HFFc6 (cell line): ENCODE measurements around the gene GATM. TPM values are rescaled to one million over a fixed set of nuclear protein-coding genes. Genes with fewer than 3 reads are reported as not detected.

Source experiments
- DNase-seq: peaks from one replicate; pipeline ENCODE4 v3.0.0-alpha.2; 2018
- H3K27ac Mint-ChIP-seq: 2 replicates; pipeline ENCODE4 v1.8.0; 2020; ENCODE audit warnings: mild to moderate bottlenecking, mixed read lengths
- H3K27me3 Mint-ChIP-seq: 2 replicates; pipeline ENCODE4 v1.8.0; 2021; ENCODE audit warnings: mild to moderate bottlenecking, moderate library complexity, mixed read lengths; ENCODE audit not compliant: insufficient read depth
- H3K36me3 Mint-ChIP-seq: 2 replicates; pipeline ENCODE4 v1.8.0; 2021; ENCODE audit warnings: low read depth, mixed read lengths
- H3K4me1 Mint-ChIP-seq: 2 replicates; pipeline ENCODE4 v1.8.0; 2020; ENCODE audit warnings: low read depth, mixed read lengths
- H3K4me3 Mint-ChIP-seq: 2 replicates; pipeline ENCODE4 v1.8.0; 2020; ENCODE audit warnings: mild to moderate bottlenecking, moderate library complexity, mixed read lengths
- H3K9me3 Mint-ChIP-seq: 2 replicates; pipeline ENCODE4 v1.8.0; 2020; ENCODE audit warnings: mild to moderate bottlenecking, mixed read lengths
- total RNA-seq, 6 experiments: library from RNA; stranded (reverse); fragmentation: NEBNext Ultra II Directional; extraction: Animal tissue kit (Norgen Biotek cat#: 25700); gene quantifications; 2 replicates in 1 of 6; 3 replicates in 5 of 6; pipeline ENCODE4 v1.2.3, GENCODE V29; 2021
- TF ChIP-seq, protein P1 (sequence below): fragments of 200-600 bp; sonication (generic); IDR thresholded peaks from 2 replicates; pipeline ENCODE4 v1.5.0; 2021; ENCODE audit warnings: antibody characterized with exemption, mild to moderate bottlenecking

Gene GATM
- total RNA-seq, 6 experiments from 2014 or later: 0.14 to 0.38 (median 0.14) TPM; not detected in 3

DNA sequence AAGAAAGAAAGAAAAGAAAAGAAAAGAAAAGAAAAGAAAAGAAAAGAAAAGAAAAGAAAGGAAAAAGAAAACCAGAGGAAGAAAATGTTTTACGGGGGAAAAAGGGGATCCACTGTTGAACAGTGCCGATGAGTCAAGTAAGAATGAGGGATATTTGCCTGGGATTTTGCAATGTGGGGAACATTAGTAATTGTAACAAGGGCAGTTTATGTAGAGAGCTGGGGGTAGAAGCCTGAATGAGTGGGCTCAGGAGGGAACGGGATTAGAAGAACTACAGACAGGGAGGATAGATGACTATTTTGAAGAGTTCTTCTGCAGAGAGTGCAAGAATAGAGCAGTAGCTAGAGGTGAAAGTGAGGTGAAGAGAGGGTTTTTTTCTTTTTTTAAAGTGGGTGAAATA is 28.7 kb downstream of the GATM start:
- H3K4me1 Mint-ChIP-seq: no peaks in the 10 kb centered on the region
- TF ChIP-seq, protein P1, sequence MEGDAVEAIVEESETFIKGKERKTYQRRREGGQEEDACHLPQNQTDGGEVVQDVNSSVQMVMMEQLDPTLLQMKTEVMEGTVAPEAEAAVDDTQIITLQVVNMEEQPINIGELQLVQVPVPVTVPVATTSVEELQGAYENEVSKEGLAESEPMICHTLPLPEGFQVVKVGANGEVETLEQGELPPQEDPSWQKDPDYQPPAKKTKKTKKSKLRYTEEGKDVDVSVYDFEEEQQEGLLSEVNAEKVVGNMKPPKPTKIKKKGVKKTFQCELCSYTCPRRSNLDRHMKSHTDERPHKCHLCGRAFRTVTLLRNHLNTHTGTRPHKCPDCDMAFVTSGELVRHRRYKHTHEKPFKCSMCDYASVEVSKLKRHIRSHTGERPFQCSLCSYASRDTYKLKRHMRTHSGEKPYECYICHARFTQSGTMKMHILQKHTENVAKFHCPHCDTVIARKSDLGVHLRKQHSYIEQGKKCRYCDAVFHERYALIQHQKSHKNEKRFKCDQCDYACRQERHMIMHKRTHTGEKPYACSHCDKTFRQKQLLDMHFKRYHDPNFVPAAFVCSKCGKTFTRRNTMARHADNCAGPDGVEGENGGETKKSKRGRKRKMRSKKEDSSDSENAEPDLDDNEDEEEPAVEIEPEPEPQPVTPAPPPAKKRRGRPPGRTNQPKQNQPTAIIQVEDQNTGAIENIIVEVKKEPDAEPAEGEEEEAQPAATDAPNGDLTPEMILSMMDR: no peak
- no peak overlapping the region for H3K4me3 Mint-ChIP-seq
- H3K27me3 Mint-ChIP-seq: peaks cover 20% of the 10 kb centered on the region
- no peaks in the 10 kb centered on the region for H3K9me3 Mint-ChIP-seq
- no peak overlapping the region for H3K27ac Mint-ChIP-seq
- no peaks in the 10 kb centered on the region for H3K36me3 Mint-ChIP-seq
- no peak for DNase-seq

DNA sequence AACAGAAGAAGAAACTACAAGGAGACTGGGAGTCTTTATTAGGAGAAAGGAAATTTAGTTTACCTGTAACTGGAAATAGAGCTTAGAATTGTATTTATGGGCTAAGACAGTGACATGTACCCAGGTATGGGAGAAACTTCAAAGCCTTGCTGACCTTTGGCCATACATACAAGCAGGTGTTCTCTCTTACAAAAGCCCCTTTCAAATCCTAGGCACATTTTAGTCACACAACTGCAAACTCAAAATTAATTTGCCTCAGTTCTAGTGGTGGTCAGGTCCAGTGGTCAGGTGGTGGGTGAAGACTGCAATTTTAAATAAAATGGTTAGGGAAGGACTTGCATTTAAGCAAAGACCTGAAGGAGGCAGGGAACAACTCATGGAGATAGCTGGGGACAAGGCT is 30.4 kb downstream of the GATM start:
- no peak for DNase-seq
- Mint-ChIP-seq H3K36me3 (no peaks in the 10 kb centered on the region), H3K4me1 (no peaks in the 10 kb centered on the region), H3K27me3 (peaks cover 20% of the 10 kb centered on the region), H3K27ac (no peak overlapping the region), H3K9me3 (no peaks in the 10 kb centered on the region), H3K4me3 (no peak overlapping the region)
- TF ChIP-seq, protein P1: no peak

DNA sequence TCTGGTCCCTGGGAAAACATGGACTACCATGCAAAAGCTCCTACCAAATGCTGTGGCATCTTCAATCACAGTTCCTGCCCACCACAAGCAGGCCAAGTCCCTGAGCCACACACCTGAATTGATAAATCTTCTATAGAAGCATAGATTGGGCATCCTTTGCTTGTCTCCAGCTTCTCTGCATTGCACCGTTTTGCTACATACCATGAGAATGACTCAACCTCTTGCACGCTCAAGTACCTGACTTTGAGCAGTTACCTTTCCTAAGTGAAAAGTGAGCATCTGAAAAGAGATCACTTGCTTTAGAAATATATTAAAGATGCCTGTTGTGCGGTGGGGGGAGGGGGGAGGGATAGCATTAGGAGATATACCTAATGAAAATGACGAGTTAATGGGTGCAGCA is 31.3 kb downstream of the GATM start:
- Mint-ChIP-seq H3K27me3 (peaks cover 20% of the 10 kb centered on the region), H3K4me3 (no peak overlapping the region), H3K36me3 (no peaks in the 10 kb centered on the region), H3K4me1 (no peaks in the 10 kb centered on the region), H3K9me3 (no peaks in the 10 kb centered on the region), H3K27ac (no peak overlapping the region)
- TF ChIP-seq, protein P1: no peak
- DNase-seq: no peak

DNA sequence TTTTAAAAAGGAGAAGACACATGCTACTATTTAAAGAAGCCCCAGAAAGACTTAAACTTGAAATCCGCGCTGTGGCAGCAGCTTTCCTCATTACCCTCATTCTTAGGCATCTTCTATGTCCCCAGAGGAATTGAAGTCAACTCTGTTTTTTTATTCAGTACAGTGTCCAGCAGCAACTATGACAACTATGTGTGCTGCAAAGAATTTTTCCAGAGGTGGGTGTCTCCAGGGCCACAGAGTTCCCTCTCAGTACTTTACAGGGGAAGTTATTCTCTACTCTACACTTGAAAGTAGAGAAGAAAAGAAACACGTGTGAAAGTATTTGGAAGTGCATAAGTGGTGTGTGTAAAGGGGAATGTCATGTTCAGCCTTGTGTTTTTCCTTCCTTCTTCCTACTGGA is 32.0 kb downstream of the GATM start:
- DNase-seq: no peak
- no peak overlapping the region for H3K4me3 Mint-ChIP-seq
- no peaks in the 10 kb centered on the region for H3K4me1 Mint-ChIP-seq
- TF ChIP-seq, protein P1: no peak
- no peaks in the 10 kb centered on the region for H3K9me3 Mint-ChIP-seq
- peaks cover 20% of the 10 kb centered on the region for H3K27me3 Mint-ChIP-seq
- no peaks in the 10 kb centered on the region for H3K36me3 Mint-ChIP-seq
- H3K27ac Mint-ChIP-seq: no peak overlapping the region

DNA sequence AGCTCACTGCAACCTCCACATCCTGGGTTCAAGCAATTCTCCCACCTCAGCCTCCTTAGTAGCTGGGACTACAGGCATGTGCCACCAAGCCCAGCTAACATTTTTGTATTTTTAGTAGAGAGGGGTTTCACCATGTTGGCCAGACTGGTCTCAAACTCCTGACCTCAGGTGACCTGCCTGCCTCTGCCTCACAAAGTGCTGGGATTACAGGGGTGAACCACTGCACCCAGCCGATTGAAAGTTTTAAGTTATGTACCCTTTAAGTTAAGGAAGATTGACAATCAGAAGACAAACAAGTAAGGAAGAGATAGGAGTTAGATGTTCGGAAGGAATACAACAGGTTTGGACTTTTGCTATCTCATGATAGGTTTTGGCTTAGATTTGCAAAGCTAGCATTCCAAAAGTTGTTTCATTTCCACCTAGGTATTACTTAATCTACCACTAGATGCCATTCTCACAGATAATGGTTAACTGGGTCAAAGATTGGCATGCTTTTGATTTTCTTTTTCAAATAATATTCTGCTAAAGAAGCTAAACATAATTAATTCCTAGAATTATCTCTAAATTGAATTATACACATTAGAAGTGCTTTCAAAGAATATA is 35.0 kb downstream of the GATM start:
- TF ChIP-seq, protein P1: no peak
- Mint-ChIP-seq H3K36me3 (no peaks in the 10 kb centered on the region), H3K27me3 (peaks cover 6% of the 10 kb centered on the region), H3K27ac (no peak overlapping the region), H3K9me3 (no peaks in the 10 kb centered on the region), H3K4me1 (no peaks in the 10 kb centered on the region), H3K4me3 (no peak overlapping the region)
- DNase-seq: no peak

DNA sequence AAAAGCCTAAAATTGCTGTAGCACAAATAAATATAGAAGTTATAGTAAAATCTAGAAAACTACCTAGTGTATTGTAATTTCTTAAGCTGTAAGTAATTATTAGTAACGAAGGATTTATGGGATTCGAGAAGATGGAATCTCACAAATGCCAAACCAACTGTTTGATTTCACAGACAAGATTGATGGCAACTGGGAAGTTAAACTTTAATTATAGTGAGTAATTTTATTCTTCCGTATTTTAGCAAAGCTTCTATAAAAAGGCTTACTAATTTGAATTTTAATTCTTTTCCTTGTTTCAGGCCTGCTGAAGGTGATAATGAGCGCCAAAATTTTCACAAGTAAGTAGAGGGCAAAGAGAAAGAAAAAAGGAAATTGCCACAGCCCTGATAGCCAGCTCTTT is 36.6 kb downstream of the GATM start:
- H3K4me1 Mint-ChIP-seq: no peaks in the 10 kb centered on the region
- H3K27ac Mint-ChIP-seq: no peak overlapping the region
- TF ChIP-seq, protein P1: no peak

More for the DNA sequence above, 36.6 kb downstream of the GATM start:
- DNase-seq: no peak
- Mint-ChIP-seq H3K9me3 (no peaks in the 10 kb centered on the region), H3K4me3 (no peak overlapping the region), H3K27me3 (peaks cover 2% of the 10 kb centered on the region; the same call in 1 of the 2 replicates), H3K36me3 (no peaks in the 10 kb centered on the region)
